Glomerular endothelial cell (primary cell): ENCODE measurements around the gene INTS7. TPM values are rescaled to one million over a fixed set of nuclear protein-coding genes. Genes with fewer than 3 reads are reported as not detected.
"Not testable (repeated sequence)": the region's sequence is repeated elsewhere in the genome, so short reads cannot be mapped to it uniquely, and the experiment has no call there.

Experiments used
- DNase-seq: peaks from one replicate; pipeline ENCODE4 v3.0.0-alpha.2; 2011; ENCODE audit warnings: low read depth, low spot score; ENCODE audit errors: extremely low read depth
- total RNA-seq: library from RNA; depleted of rRNA; stranded (reverse); fragments of >200 nt; gene quantifications from 2 replicates; pipeline ENCODE4 v1.2.3, GENCODE V29; 2015

INTS7 gene
- total RNA-seq, 1 donor from 2014 or later: 15.3 TPM

- no peak for DNase-seq
Measured at GRCh38 chr1:212035835-212036605, 663 bp upstream of the INTS7 start.

- no peak for DNase-seq
Measured at GRCh38 chr1:212034516-212035122, 738 bp downstream of the INTS7 start.

DNA sequence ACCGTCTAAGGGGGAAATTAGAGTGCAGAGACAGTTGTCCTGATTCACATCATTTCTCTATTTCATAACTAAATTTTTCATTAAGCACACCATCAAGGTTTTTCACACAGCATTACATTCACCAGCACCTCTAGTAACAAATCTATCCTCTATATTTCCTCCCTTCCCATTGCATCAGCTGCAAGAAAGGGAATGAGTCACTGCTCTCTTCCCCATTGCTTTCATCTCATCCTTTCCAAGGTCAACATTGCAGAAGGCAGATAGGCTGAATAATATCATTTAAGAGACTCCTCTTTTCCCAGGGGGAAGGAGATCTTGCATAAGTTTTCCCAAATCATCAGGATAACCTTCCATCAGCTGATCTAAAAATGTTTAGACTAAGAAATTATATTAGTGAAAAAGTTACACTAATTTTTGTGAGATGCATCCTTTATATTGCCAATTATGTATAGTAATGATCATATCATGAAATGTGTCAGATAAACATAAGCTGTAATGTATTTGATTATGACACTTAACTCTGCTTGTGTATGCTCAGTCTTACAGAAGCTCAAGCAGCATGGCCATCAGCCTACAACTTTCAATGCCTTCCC lies 4.3 kb downstream of the INTS7 start:
- DNase-seq: no peak

DNA sequence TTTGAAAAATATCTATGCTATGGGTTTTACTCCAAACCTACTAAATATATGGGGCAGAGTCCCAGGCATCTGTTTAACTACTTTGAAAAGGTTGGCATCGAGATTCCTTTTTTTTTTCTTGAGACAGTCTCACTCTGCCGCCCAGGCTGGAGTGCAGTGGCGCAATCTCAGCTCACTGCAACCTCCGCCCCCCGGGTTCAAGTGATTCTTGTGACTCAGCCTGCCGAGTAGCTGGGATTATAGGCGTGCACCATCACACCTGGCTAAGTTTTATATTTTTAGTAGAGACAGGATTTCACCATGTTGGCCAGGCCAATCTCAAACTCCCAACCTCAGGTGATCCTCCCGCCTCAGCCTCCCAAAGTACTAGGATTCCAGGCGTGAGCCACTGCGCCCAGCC lies 7.6 kb downstream of the INTS7 start:
- not testable (repeated sequence) for DNase-seq

DNA sequence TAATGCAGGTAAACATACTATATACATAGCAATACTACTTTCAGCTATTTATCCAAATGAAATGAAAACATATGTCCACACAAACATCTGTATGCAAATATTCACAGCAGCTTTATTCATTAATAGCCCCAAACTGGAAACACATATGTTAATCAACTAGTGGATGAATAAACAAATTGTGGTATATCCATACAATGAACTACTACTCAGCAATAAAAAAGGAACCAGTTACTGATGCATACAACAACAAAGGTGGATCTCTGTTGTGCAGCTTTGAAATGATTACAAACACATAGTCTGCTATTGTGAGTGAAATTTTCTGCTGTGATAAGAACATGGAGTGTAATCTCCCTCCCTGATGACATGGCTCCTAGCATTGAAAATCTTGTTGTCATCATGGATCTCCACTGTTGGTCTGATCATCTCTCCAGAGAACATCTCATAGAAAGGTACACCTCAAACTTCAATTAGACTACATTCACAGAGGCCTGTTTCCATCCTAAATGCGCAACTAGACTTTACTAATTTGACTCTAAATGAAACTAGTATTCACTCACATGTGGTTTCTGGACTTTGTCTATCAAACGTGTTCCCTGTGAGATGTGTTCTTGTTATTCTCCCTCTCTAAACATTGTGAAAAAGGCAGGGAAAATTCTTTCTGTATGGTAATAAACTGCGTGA lies 10.7 kb downstream of the INTS7 start:
- DNase-seq: no peak

DNA sequence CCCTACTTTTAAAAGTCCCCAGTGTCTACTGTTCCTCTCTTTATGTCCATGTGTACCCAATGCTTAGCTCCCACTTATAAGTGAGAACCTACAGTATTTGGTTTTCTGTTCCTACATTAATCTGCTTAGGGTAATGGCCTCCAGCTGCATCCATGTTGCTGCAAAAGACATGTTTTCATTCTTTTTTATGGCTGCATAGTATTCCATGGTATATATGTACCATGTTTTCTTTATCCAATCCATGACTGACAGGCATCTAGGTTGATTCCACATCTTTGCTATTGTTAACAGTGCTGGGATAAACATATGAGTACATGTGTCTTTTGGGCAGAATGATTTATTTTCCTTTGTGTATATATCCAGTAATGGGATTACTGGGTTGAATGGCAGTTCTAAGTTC lies 12.4 kb downstream of the INTS7 start:
- not testable (repeated sequence) for DNase-seq

DNA sequence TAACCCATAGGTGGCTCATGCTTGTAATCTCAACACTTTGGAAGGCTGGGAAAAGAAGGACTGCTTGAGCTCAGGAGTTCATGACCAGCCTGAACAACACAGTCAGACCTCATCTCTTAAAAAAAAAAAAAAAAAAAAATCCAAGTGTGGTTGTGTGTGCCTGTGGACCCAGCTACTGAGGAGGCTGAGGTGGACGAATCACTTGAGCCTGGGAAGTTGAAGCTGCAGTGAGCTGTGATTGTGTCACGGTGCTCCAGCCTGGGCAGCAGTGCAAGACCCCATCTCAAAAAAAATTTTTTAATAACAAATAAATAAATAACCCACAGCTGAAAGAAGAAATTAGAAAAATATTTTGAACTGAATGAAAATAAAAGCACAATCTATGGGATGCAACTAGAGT lies 13.8 kb downstream of the INTS7 start:
- no peak for DNase-seq

DNA sequence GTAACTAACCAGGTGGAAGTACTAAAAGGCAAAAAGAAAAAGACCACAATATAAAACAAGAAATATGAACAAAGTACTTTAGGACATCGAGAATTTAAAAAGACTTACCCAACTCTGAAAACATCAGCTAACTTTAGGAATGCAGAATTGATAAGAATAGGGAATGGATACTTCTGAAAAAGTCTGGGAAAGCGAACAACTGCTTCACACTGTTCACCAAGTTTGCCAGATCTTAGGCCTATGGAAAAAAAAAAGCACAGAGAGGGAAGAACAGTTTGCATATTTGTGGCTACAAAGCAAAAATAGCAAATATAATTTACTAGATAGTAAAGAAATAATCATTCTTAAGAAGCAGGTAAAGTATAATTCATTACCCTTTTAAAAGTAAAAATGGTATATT lies 14.4 kb downstream of the INTS7 start:
- DNase-seq: no peak

- no peak for DNase-seq
Measured at GRCh38 chr1:212013672-212014071, 21.7 kb downstream of the INTS7 start.

DNA sequence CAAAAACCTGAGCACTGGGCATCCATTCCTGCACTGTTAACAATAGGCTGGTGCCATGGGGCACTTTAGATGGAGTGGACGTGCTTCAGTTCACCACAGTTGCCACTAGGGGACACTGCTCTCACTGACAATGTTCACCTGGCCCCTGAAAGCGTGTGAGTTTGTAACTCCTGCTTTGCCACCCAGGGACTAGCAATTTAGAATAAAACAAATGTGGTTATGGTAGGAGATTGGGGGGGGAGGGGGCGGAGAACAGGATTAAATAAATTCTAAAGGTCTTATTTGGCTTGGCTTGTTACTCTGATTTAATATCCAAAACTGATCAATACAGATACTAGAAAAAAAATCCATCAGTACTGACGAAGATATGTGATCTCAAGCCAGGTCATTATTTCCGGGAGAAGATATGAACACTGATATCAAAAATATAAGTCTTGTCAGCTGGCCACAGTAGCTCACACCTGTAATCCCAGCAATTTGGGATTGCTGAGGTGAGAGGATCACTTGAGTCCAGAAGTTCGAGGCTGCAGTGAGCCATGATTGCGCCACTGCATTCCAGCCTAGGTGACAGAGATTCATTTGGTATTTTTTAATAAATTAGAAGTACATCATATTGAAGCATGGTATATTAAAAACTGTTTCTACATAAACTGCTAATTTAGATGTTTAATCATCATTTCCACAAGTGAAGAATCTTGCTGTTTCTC lies 23.2 kb downstream of the INTS7 start:
- DNase-seq: no peak

GRCh38 chr1:212010004-212010403 lies 25.4 kb downstream of the INTS7 start:
- no peak for DNase-seq

GRCh38 chr1:212009561-212009960 lies 25.8 kb downstream of the INTS7 start:
- DNase-seq: no peak

DNA sequence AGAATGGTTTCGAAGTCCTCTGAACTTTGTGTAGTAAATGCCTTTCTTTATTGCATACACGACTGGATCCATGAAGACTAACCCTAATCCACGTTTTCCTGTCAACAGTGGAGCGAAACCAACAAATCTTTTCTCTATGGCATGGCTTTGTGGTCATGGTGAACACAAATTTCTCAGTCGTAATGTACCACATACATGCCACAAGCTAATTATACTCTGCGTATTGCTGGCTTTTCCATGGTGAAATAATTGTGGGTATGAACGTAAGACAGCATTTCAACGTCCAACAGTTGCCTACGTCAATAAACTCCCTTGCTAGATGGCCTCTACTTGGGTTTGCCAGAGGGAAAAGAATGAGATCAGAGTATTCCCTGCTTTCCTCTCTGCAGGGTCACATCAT lies 27.5 kb downstream of the INTS7 start:
- DNase-seq: no peak

GRCh38 chr1:212007178-212007577 lies 28.2 kb downstream of the INTS7 start:
- no peak for DNase-seq

- DNase-seq: no peak
Measured at GRCh38 chr1:212004895-212005608, 30.3 kb downstream of the INTS7 start.

DNA sequence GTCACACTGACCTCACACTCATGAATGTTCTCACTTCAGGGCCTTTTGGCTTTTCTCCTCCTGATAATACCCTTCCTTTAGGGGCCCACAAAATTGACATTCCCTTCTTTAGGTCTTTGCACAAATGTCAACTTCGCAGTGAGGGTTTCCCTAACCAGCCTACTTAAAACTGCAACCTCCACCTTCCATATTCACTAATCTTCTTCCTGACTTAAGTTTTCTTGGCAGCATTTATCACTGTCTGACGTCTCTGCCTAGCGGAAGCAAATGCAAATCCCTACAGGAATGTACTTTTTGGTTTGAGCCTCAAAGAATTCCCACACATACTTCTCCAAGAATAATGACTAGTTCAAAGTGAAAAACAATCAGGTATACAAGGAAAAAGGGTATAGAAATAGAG lies 32.8 kb downstream of the INTS7 start:
- DNase-seq: no peak

GRCh38 chr1:211997426-211997825 lies 37.9 kb downstream of the INTS7 start:
- DNase-seq: not testable (repeated sequence)

- no peak for DNase-seq
Measured at GRCh38 chr1:211991695-211992094, 43.7 kb downstream of the INTS7 start.

GRCh38 chr1:211986628-211987254 lies 48.6 kb downstream of the INTS7 start:
- DNase-seq: no peak
